Lung (tissue), 12 donors: ENCODE measurements around the gene ZNF584. TPM values are rescaled to one million over a fixed set of nuclear protein-coding genes. Genes with fewer than 3 reads are reported as not detected.
"Not testable (repeated sequence)": the region's sequence is repeated elsewhere in the genome, so short reads cannot be mapped to it uniquely, and the experiment has no call there.

ENCODE experiments used
- ATAC-seq: fragments of 200-7000 bp; cut with Tn5 transposase; one replicate; pipeline ENCODE4 v1.9.1; 2020; ENCODE audit warnings: moderate number of reproducible peaks; ENCODE audit not compliant: insufficient read depth, low FRiP score
- DNase-seq, 3 donors: peaks; one replicate each; pipeline ENCODE4 v3.0.0-alpha.2; 2013 to 2017
- H3K27ac ChIP-seq, 2 donors: one replicate each; pipeline ENCODE4 v1.5.1; 2013; ENCODE audit warnings: mild to moderate bottlenecking in 2 of 2, moderate library complexity in 2 of 2, control low read depth in 1 of 2, inconsistent platforms in 1 of 2, low read depth in 1 of 2, low read length in 1 of 2
- H3K27me3 ChIP-seq, 3 donors: one replicate each; pipeline ENCODE4 v1.5.1; 2013; ENCODE audit warnings: low read length in 2 of 3; ENCODE audit not compliant: control insufficient read depth in 3 of 3, insufficient read depth in 3 of 3
- H3K36me3 ChIP-seq, 4 donors: one replicate each; pipeline ENCODE4 v1.5.1; 2013; ENCODE audit warnings: low read length in 4 of 4, mild to moderate bottlenecking in 1 of 4, moderate library complexity in 1 of 4; ENCODE audit not compliant: control insufficient read depth in 4 of 4, insufficient read depth in 4 of 4
- H3K4me1 ChIP-seq, 5 donors: one replicate each; pipeline ENCODE4 v1.5.1; 2013; ENCODE audit warnings: low read length in 5 of 5, mild to moderate bottlenecking in 2 of 5, moderate library complexity in 1 of 5; ENCODE audit not compliant: control insufficient read depth in 5 of 5, insufficient read depth in 5 of 5
- H3K4me3 ChIP-seq: one replicate; pipeline ENCODE4 v1.5.1; 2013; ENCODE audit warnings: mild to moderate bottlenecking, control low read depth, moderate library complexity
- H3K9ac ChIP-seq, 2 donors: one replicate each; pipeline ENCODE4 v1.5.1; 2013; ENCODE audit warnings: low read length in 2 of 2, control low read depth in 1 of 2; ENCODE audit not compliant: insufficient read depth in 1 of 2
- H3K9me3 ChIP-seq, 4 donors: one replicate each; pipeline ENCODE4 v1.5.1; 2013; ENCODE audit warnings: low read length in 3 of 4, mild to moderate bottlenecking in 1 of 4, moderate library complexity in 1 of 4; ENCODE audit not compliant: control insufficient read depth in 4 of 4, insufficient read depth in 3 of 4
- WGBS, 2 donors: extraction: QIAGEN DNeasy Blood & Tissue Kit; methylation state at CpG; one replicate each; pipeline ENCODE4 v1.1.7; 2013; 5-methylcytosine and 5-hydroxymethylcytosine counted together
- polyA plus RNA-seq, 2 donors: library from polyadenylated mRNA; stranded (reverse); fragments of 200-250 nt; gene quantifications; one replicate each; pipeline ENCODE4 v1.2.1, GENCODE V29; 2013
- total RNA-seq, 2 donors: library from RNA; depleted of rRNA in 1 of 2; stranded (reverse); fragments of >200 nt in 1 of 2; gene quantifications; one replicate each; pipeline ENCODE4 v1.2.1, GENCODE V29; 2014 to 2021
- TF ChIP-seq, protein P1 (sequence below): IDR thresholded peaks from 2 replicates; pipeline ENCODE4 v1.5.1; 2012; ENCODE audit warnings: mild to moderate bottlenecking; ENCODE audit errors: control extremely low read depth, extremely low read depth
- donor health status: control.
- donor health status: control.
- donor health status: Bipolar disorder and iron deficiency.
- donor health status: healthy.
- donor health status: DM: yes; HTN: yes; CAD: no.

ZNF584 gene
- total and polyA plus RNA-seq, 4 donors, result 6.0 to 16.9 (median 13.8) TPM

DNA sequence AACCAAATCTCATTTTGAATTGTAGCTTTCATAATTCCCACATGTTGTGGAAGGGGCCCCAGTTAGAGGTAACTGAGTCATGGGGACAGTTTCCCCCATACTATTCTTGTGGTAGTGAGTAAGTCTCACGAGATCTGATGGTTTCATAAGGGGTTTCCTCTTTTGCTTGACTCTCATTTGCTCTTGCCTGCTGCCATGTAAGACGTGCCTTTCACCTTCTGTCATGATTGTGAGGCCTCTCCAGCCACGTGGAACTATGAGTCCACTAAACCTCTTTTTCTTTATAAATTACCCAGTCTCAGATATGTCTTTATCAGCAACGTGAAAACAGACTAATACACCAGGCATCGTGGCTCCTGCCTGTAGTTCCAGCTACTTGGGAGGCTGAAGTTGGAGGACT, 41.5 kb downstream of the ZNF584 start:
- ATAC-seq, H3K36me3 ChIP-seq, DNase-seq, H3K9ac ChIP-seq, H3K4me3 ChIP-seq, H3K4me1 ChIP-seq, H3K27ac ChIP-seq, H3K27me3 ChIP-seq, H3K9me3 ChIP-seq: not testable (repeated sequence)
- WGBS, 2 donors, result 53 to 54% methylated on average over 5 of the region's 5 CpGs

DNA sequence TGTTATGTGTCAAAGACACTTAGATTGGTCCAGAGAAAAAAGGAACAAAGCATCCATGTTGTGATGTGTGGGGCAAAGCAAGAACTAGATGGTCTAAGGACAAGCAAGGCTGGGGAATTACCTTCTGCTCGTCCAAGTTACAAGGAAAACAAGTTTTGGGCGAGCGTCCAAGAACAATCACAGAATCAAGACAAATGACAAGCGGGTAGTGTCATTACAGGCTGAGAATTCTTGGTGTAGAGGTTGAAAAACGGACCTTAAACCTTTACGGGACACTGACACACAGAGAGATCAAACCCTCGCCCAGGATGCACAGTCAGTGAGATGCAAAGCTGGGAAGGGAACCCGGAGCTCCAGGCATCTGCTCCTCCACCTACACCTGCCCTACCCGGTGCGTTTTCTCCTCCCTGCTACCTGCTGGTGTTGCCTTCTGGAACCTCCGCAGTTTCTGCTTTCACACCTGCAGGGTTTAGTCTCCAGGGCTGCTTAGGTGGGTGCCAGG, 42.5 kb downstream of the ZNF584 start:
- DNase-seq (peak in 2 of 3 donors; percentile 18 to 36), ATAC-seq (no peak)
- peak overlapping the region in 1 of 2 donors; percentile 17 for H3K27ac ChIP-seq
- peaks cover 0 to 6% (median 2%) of the 10 kb centered on the region in 4 donors for H3K36me3 ChIP-seq
- H3K9ac ChIP-seq, result peak overlapping the region in 1 of 2 donors; percentile 0
- TF ChIP-seq, protein P1, sequence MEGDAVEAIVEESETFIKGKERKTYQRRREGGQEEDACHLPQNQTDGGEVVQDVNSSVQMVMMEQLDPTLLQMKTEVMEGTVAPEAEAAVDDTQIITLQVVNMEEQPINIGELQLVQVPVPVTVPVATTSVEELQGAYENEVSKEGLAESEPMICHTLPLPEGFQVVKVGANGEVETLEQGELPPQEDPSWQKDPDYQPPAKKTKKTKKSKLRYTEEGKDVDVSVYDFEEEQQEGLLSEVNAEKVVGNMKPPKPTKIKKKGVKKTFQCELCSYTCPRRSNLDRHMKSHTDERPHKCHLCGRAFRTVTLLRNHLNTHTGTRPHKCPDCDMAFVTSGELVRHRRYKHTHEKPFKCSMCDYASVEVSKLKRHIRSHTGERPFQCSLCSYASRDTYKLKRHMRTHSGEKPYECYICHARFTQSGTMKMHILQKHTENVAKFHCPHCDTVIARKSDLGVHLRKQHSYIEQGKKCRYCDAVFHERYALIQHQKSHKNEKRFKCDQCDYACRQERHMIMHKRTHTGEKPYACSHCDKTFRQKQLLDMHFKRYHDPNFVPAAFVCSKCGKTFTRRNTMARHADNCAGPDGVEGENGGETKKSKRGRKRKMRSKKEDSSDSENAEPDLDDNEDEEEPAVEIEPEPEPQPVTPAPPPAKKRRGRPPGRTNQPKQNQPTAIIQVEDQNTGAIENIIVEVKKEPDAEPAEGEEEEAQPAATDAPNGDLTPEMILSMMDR, result no peak
- H3K4me3 ChIP-seq, result peak overlapping the region; percentile 15
- peaks cover 0 to 2% (median 0%) of the 10 kb centered on the region in 4 donors for H3K9me3 ChIP-seq
- peaks cover 0 to 4% (median 0%) of the 10 kb centered on the region in 5 donors for H3K4me1 ChIP-seq
- H3K27me3 ChIP-seq, result no peaks in the 10 kb centered on the region
- WGBS, 2 donors, result 7 to 9% methylated on average over 11 of the region's 11 CpGs

DNA sequence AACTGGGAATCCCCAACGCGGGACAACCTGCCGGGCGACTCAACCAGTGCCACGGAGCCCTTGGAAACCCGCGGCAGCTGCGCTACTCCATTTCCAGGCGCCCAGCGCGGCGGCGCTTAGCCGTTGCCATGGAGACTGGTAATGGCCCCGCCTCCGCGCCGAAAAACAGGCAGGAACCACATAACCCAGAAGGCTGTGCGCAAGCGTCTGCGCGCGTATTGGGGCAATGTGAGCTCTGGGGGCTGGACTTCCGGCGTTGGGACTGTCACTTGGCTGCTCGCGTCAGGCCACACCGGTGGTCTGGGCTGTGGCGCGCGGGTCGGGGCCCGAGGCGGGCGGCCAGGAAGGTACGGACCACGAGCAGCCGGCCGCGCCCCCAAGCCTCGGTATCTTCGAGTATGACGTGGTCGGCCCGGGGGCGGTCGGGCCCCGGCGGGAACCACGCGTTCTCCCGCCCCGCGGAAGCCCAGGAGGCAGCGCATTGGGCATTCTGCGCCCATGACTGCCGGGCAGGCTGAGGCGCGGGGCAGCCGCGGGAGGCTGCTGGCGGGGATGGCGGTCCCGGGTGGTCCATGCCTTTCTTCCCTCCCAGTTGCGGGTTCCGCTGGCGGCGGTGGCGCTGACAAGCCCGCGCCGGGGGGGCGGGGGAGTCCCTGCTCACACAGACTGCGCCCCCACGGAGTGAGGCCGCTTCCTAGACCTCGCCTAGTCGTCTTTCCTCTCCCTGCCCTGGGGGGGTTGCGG, 43.1 kb downstream of the ZNF584 start, which contains the start of gene ZNF324B:
ZNF324B (plus strand) TSS at position 265 of the 744 bp plus-strand sequence. CDS start 2,080 bp downstream, outside the sequence.
- peaks cover 0 to 4% (median 0%) of the 10 kb centered on the region in 5 donors for H3K4me1 ChIP-seq
- H3K9me3 ChIP-seq, result peaks cover 0 to 2% (median 0%) of the 10 kb centered on the region in 4 donors
- TF ChIP-seq, protein P1, result no peak
- peak within 1 kb of the TSS; percentile 83 for H3K4me3 ChIP-seq
- WGBS, 2 donors, result 0% methylated on average over 44 to 79 of the region's 79 CpGs
- DNase-seq, result peak; percentile 97
- H3K9ac ChIP-seq, result peak within 1 kb of the TSS; percentile 0 to 39
- H3K27ac ChIP-seq, result peak within 1 kb of the TSS; percentile 72 to 74
- H3K27me3 ChIP-seq, result no peaks in the 10 kb centered on the region
- peaks cover 0 to 12% (median 5%) of the 10 kb centered on the region in 4 donors for H3K36me3 ChIP-seq
- peak; percentile 98 for ATAC-seq

DNA sequence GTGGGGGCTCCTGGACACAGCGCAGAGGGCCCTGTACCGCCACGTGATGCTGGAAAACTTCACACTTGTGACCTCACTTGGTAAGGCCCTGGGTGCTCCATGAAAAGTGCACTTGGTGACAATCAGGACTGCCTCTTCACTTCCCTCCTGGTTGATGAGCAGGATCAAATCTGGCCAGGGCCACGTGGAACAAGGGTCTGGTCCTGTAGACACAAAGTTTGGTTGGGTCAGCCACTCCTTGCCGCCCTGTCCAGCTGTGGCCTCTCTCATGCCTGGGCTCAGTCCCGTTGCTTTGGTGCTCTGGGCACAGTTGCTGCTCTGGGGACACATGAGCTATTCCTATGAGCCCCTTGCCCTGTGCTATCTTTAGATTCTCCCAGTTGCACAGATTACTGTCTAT, 45.3 kb downstream of the ZNF584 start:
- H3K4me3 ChIP-seq, result no peak overlapping the region
- no peaks in the 10 kb centered on the region for H3K27me3 ChIP-seq
- DNase-seq, result no peak
- no peak overlapping the region for H3K9ac ChIP-seq
- WGBS, 2 donors, result 97% methylated on average over 6 of the region's 6 CpGs
- H3K36me3 ChIP-seq, result peaks cover 3 to 16% (median 9%) of the 10 kb centered on the region in 4 donors
- H3K9me3 ChIP-seq, result peaks cover 0 to 2% (median 0%) of the 10 kb centered on the region in 4 donors
- peaks cover 0 to 4% (median 0%) of the 10 kb centered on the region in 5 donors for H3K4me1 ChIP-seq
- TF ChIP-seq, protein P1, result no peak
- no peak for ATAC-seq
- H3K27ac ChIP-seq, result no peak overlapping the region
